GM18505 (cell line): ENCODE data around the gene RPS6KA1.

ENCODE experiments used
- ATAC-seq: cut with Tn5 transposase; IDR thresholded peaks from one replicate; pipeline ENCODE4 v1.9.1; 2021; ENCODE audit not compliant: unreplicated experiment
- POLR2A ChIP-seq: IDR thresholded peaks from 4 replicates; pipeline ENCODE4 v1.6.1; 2011; ENCODE audit warnings: borderline replicate concordance; ENCODE audit not compliant: insufficient read depth, insufficient read length; ENCODE audit errors: extremely low read depth

RPS6KA1 gene

GRCh38 chr1:26614655-26615411, 85.3 kb downstream of the RPS6KA1 start:
- ATAC-seq, result no peak
- TF ChIP-seq POLR2A, result no peak

DNA sequence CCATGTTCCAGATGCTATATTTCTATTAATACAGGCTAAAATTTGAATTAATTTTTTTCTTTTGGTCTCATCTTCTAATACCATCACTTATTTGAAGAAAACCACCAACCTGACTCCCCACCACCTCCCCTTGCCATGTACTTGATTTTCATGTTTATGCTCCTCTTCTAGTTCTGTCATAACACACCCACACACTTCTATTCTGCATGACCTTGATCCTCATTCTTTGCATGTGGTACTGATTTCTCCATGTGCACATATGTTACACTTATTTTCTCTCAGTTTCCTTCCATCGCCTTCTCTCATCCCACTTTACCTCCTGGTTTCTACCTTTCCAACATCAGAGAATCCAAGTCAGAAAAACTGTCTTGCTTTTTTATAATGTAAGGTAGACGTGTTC, 87.3 kb downstream of the RPS6KA1 start:
- ATAC-seq, result no peak
- TF ChIP-seq POLR2A, result no peak

GRCh38 chr1:26618561-26618960, 89.0 kb downstream of the RPS6KA1 start:
- no peak for ATAC-seq
- TF ChIP-seq POLR2A, result no peak
